CD14-positive monocyte (primary cell): ENCODE measurements around the gene TNFSF13. TPM values are rescaled to one million over a fixed set of nuclear protein-coding genes. Genes with fewer than 3 reads are reported as not detected.

Experiments
- DNase-seq, 3 donors: peaks; one replicate each; pipeline ENCODE4 v3.0.0-alpha.2; 2011 to 2022
- H2AFZ ChIP-seq: 2 replicates; pipeline ENCODE4 v1.6.0; 2012; ENCODE audit warnings: mild to moderate bottlenecking, low read depth, low read length, inconsistent platforms; ENCODE audit not compliant: insufficient read depth, poor library complexity, severe bottlenecking
- H3K27ac ChIP-seq, 2 donors: 1 replicate in 1 of 2; 2 replicates in 1 of 2; pipeline ENCODE4 v1.5.1; 2012 to 2013; ENCODE audit warnings: low read length in 2 of 2, control low read depth in 1 of 2, inconsistent platforms in 1 of 2, low read depth in 1 of 2, mild to moderate bottlenecking in 1 of 2
- H3K27me3 ChIP-seq, 2 donors: one replicate each; pipeline versions ENCODE4 v1.6.0 to v1.6.1; 2011 to 2013; ENCODE audit warnings: low read length in 2 of 2; ENCODE audit not compliant: control insufficient read depth in 2 of 2, insufficient read depth in 2 of 2
- H3K36me3 ChIP-seq, 2 donors: replicated peaks in 1 of 2; 1 replicate in 1 of 2; 2 replicates in 1 of 2; pipeline versions ENCODE4 v1.5.1 to v1.6.1; 2012 to 2013; ENCODE audit warnings: low read length in 2 of 2, control low read depth in 1 of 2, inconsistent platforms in 1 of 2, mild to moderate bottlenecking in 1 of 2; ENCODE audit not compliant: insufficient read depth in 2 of 2, control insufficient read depth in 1 of 2
- H3K4me1 ChIP-seq, 2 donors: 1 replicate in 1 of 2; 2 replicates in 1 of 2; pipeline versions ENCODE4 v1.5.1 to v1.6.1; 2012 to 2013; ENCODE audit warnings: low read length in 2 of 2, control low read depth in 1 of 2, inconsistent platforms in 1 of 2, mild to moderate bottlenecking in 1 of 2, moderate library complexity in 1 of 2; ENCODE audit not compliant: insufficient read depth in 2 of 2, control insufficient read depth in 1 of 2
- H3K4me2 ChIP-seq: replicated peaks from 2 replicates; pipeline ENCODE3; 2012; ENCODE audit warnings: low read length, moderate library complexity, mild to moderate bottlenecking; ENCODE audit not compliant: poor library complexity, severe bottlenecking; ENCODE audit errors: extremely low read depth
- H3K4me3 ChIP-seq, 3 experiments: fragments of 200-600 bp in 1 of 3; sonication (generic) in 1 of 3; replicated peaks in 1 of 3; 1 replicate in 2 of 3; 2 replicates in 1 of 3; pipeline ENCODE4 v1.5.1; 2011 to 2013; ENCODE audit warnings: low read length in 3 of 3, mild to moderate bottlenecking in 3 of 3, control low read depth in 2 of 3, low read depth in 2 of 3, inconsistent platforms in 1 of 3, moderate library complexity in 1 of 3
- H3K79me2 ChIP-seq: 2 replicates; pipeline ENCODE4 v1.6.0; 2012; ENCODE audit warnings: mild to moderate bottlenecking, control low read depth, inconsistent platforms, low read length, moderate library complexity; ENCODE audit not compliant: insufficient read depth
- H3K9ac ChIP-seq: 2 replicates; pipeline ENCODE4 v1.6.0; 2017; ENCODE audit warnings: low read length, mild to moderate bottlenecking; ENCODE audit not compliant: insufficient read depth, poor library complexity, severe bottlenecking
- H3K9me3 ChIP-seq, 2 donors: replicated peaks in 1 of 2; 1 replicate in 1 of 2; 2 replicates in 1 of 2; pipeline versions ENCODE4 v1.5.1 to v1.6.1; 2012 to 2013; ENCODE audit warnings: low read length in 2 of 2, control low read depth in 1 of 2; ENCODE audit not compliant: control insufficient read depth in 1 of 2, insufficient read depth in 1 of 2
- H4K20me1 ChIP-seq: 2 replicates; pipeline ENCODE4 v1.6.0; 2012; ENCODE audit warnings: mild to moderate bottlenecking, low read length, control low read depth, moderate library complexity; ENCODE audit not compliant: insufficient read depth
- H3K27ac Mint-ChIP-seq, 7 donors: one replicate each; pipeline ENCODE4 v1.8.0; 2020; ENCODE audit warnings: mild to moderate bottlenecking in 7 of 7, mixed read lengths in 7 of 7, moderate library complexity in 6 of 7, inconsistent platforms in 2 of 7
- H3K27me3 Mint-ChIP-seq, 3 donors: one replicate each; pipeline ENCODE4 v1.8.0; 2021 to 2022; ENCODE audit warnings: low read depth in 3 of 3, mild to moderate bottlenecking in 3 of 3, mixed read lengths in 3 of 3, moderate library complexity in 3 of 3, inconsistent platforms in 1 of 3
- H3K36me3 Mint-ChIP-seq, 2 donors: one replicate each; pipeline ENCODE4 v1.8.0; 2020; ENCODE audit warnings: mixed read lengths in 2 of 2, inconsistent platforms in 1 of 2, mild to moderate bottlenecking in 1 of 2
- H3K4me1 Mint-ChIP-seq: one replicate; pipeline ENCODE4 v1.8.0; 2020; ENCODE audit warnings: mild to moderate bottlenecking, mixed read lengths
- H3K4me3 Mint-ChIP-seq, 2 donors: one replicate each; pipeline ENCODE4 v1.8.0; 2020; ENCODE audit warnings: mild to moderate bottlenecking in 2 of 2, mixed read lengths in 2 of 2, moderate library complexity in 1 of 2
- H3K9me3 Mint-ChIP-seq, 7 donors: one replicate each; pipeline ENCODE4 v1.8.0; 2020 to 2022; ENCODE audit warnings: mixed read lengths in 7 of 7, mild to moderate bottlenecking in 6 of 7, moderate library complexity in 6 of 7, inconsistent platforms in 2 of 7
- CTCF ChIP-seq: fragments of 200-600 bp; IDR thresholded peaks from one replicate; pipeline ENCODE4 v1.8.0; 2022; ENCODE audit warnings: antibody characterized with exemption, mild to moderate bottlenecking
- WGBS: methylation state at CpG from one replicate; pipeline ENCODE4 v1.1.5; 2013; ENCODE audit warnings: missing lambda C conversion rate; ENCODE audit not compliant: insufficient coverage; 5-methylcytosine and 5-hydroxymethylcytosine counted together
- intact Hi-C, 2 donors: fragments of 100-400 bp; cut with micrococcal nuclease; formaldehyde crosslinking; loops; one replicate each; pipeline versions ENCODE4 v1.15.0 to v1.15.1; 2023
- polyA plus RNA-seq, 3 donors: library from polyadenylated mRNA; depleted of rRNA in 1 of 3; unstranded in 2 of 3; stranded (reverse) in 1 of 3; fragments of 300-500 nt in 2 of 3; fragments of >200 nt in 1 of 3; fragmentation: Illumina TruSeq in 2 of 3; gene quantifications; 1 replicate in 2 of 3; 2 replicates in 1 of 3; pipeline ENCODE4 v1.2.3, GENCODE V29; 2012 to 2021

The TNFSF13 gene
- polyA plus RNA-seq, 3 donors, result 236 to 523 (median 491) TPM

GRCh38 chr17:7591596-7591995, 33.0 kb downstream of the TNFSF13 start:
- no peak for TF ChIP-seq CTCF
- Histone ChIP-seq H3K36me3 (peaks cover 79 to 82% of the 10 kb centered on the region in 2 donors), H3K9me3 (no peaks in the 10 kb centered on the region), H3K9ac (no peak overlapping the region), H3K4me3 (no peak overlapping the region), H3K4me2 (no peak overlapping the region), H3K27me3 (no peaks in the 10 kb centered on the region), H3K27ac (no peak overlapping the region), H2AFZ (no peak overlapping the region), H3K4me1 (peaks cover 30 to 32% of the 10 kb centered on the region in 2 donors), H3K79me2 (peaks cover 17% of the 10 kb centered on the region), H4K20me1 (peaks cover 17% of the 10 kb centered on the region)
- DNase-seq, result no peak
- Mint-ChIP-seq H3K27me3 (no peaks in the 10 kb centered on the region), H3K36me3 (peaks cover 71 to 84% of the 10 kb centered on the region in 2 donors), H3K9me3 (no peaks in the 10 kb centered on the region), H3K4me3 (no peak overlapping the region), H3K4me1 (peaks cover 19% of the 10 kb centered on the region), H3K27ac (peak overlapping the region in 3 of 7 donors; percentile 23 to 62 (median 42))
- no CpG with 5 or more reads among the region's 5 CpGs for WGBS
- intact Hi-C loops, result no loop called here

- Histone ChIP-seq H3K9me3 (no peaks in the 10 kb centered on the region), H3K4me1 (peaks cover 21 to 23% of the 10 kb centered on the region in 2 donors), H3K27me3 (no peaks in the 10 kb centered on the region), H2AFZ (no peak overlapping the region), H3K27ac (peak overlapping the region in 1 of 2 donors; percentile 26), H3K79me2 (peaks cover 12% of the 10 kb centered on the region), H3K4me3 (no peak overlapping the region), H3K9ac (no peak overlapping the region), H4K20me1 (peaks cover 17% of the 10 kb centered on the region), H3K36me3 (peaks cover 79 to 82% of the 10 kb centered on the region in 2 donors), H3K4me2 (no peak overlapping the region)
- Mint-ChIP-seq H3K9me3 (no peaks in the 10 kb centered on the region), H3K4me1 (peaks cover 11% of the 10 kb centered on the region), H3K4me3 (no peak overlapping the region), H3K27ac (peak overlapping the region in 1 of 7 donors; percentile 16), H3K27me3 (no peaks in the 10 kb centered on the region), H3K36me3 (peaks cover 70 to 84% of the 10 kb centered on the region in 2 donors)
- no peak for DNase-seq
- intact Hi-C loops, result no loop called here
- no peak for TF ChIP-seq CTCF
- WGBS, result 97% methylated on average over 4 of the region's 23 CpGs
Measured at GRCh38 chr17:7592422-7593021, 34.0 kb downstream of the TNFSF13 start.
